ENCODE measurements around the gene SCN4B.

The SCN4B gene

DNA sequence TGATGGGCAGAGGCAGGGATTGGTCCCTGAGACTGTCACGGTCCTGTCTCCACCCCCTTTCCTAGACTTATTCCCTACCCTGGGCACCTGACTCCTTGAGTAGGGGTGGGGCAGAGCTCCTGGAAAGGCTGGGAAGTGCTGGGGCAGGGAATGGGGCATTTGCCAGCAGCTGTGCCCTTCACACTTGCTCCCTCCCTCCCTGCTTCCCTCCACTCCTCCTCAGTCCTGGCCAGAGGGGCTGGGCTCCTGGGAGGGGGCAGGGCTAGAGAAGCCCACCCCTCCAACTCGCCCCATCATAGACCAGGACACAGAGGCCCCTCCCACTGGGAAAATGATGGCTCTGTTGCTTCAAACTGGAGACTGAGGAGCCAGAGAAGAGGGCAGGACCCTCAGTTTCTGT is 12.3 kb upstream of the SCN4B start:
- H3K36me3 ChIP-seq = no peaks in the 10 kb centered on the region
- no peaks in the 10 kb centered on the region for H4K20me1 ChIP-seq
- H3K9me3 ChIP-seq = no peaks in the 10 kb centered on the region
- no peak overlapping the region for H3K27ac ChIP-seq
- no peak overlapping the region for H3K4me3 ChIP-seq
- no peak overlapping the region for H3K9ac ChIP-seq
- H3K4me1 ChIP-seq = peaks cover 7% of the 10 kb centered on the region; the same call in 1 of the 2 replicates
- no peaks in the 10 kb centered on the region for H3K27me3 ChIP-seq
- H3K4me2 ChIP-seq = no peak overlapping the region
- no peak for TF ChIP-seq Cebpa-rat (IDR thresholded peaks at IDR 0.05)

DNA sequence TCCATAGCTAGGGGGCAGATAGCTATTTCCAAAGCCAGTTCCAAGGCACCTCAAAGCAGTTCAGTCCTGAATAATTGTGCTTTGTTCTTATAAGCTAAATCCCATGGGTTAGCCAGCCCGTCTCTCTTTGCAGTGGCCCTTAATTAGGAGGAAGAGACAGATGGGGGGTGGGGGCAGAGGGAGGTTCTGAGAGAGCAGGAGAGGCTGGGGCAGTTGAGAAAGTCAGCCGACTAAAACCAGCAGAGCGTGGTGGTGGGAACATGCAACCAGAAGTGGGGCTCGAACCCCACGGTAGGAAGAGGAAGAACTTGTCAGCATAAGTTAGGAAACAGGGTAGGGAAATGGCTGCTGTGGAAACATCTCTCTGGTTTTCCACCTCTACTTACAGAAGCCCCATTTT is 10.9 kb upstream of the SCN4B start:
- no peak overlapping the region for H3K4me2 ChIP-seq
- no peaks in the 10 kb centered on the region for H4K20me1 ChIP-seq
- no peak overlapping the region for H3K4me3 ChIP-seq
- H3K27me3 ChIP-seq = peaks cover 13% of the 10 kb centered on the region
- no peak overlapping the region for H3K27ac ChIP-seq
- H3K9ac ChIP-seq = no peak overlapping the region
- H3K36me3 ChIP-seq = no peaks in the 10 kb centered on the region
- no peaks in the 10 kb centered on the region for H3K9me3 ChIP-seq
- no peak for TF ChIP-seq Cebpa-rat (IDR thresholded peaks at IDR 0.05)
- peaks cover 7% of the 10 kb centered on the region; the same call in 1 of the 2 replicates for H3K4me1 ChIP-seq

DNA sequence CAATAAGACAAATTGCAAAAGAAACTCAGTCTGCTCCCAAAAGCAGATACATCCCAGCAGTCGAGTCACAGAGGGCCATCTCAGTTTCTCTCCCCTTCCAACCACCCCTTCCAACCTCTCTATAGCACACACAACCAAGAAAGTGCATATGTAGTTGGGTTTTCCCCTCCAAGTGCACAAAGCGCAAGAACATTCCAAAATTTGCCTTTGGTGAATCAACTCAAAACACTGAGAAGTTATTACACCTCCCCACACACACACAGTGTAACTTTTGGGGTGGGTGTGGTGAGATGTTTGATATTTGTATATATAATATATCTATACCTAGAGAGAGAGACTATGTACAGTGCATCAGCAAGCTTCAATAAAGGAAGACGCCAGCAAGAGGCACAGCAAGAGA is 10.2 kb upstream of the SCN4B start:
- peaks cover 7% of the 10 kb centered on the region; the same call in 1 of the 2 replicates for H3K4me1 ChIP-seq
- H3K4me3 ChIP-seq = no peak overlapping the region
- H3K27me3 ChIP-seq = peaks cover 20% of the 10 kb centered on the region
- H3K9me3 ChIP-seq = no peaks in the 10 kb centered on the region
- H3K9ac ChIP-seq = no peak overlapping the region
- no peaks in the 10 kb centered on the region for H3K36me3 ChIP-seq
- no peak overlapping the region for H3K27ac ChIP-seq
- H4K20me1 ChIP-seq = no peaks in the 10 kb centered on the region; the same call in 1 of the 2 replicates
- TF ChIP-seq Cebpa-rat (IDR thresholded peaks at IDR 0.05) = no peak
- no peak overlapping the region for H3K4me2 ChIP-seq

DNA sequence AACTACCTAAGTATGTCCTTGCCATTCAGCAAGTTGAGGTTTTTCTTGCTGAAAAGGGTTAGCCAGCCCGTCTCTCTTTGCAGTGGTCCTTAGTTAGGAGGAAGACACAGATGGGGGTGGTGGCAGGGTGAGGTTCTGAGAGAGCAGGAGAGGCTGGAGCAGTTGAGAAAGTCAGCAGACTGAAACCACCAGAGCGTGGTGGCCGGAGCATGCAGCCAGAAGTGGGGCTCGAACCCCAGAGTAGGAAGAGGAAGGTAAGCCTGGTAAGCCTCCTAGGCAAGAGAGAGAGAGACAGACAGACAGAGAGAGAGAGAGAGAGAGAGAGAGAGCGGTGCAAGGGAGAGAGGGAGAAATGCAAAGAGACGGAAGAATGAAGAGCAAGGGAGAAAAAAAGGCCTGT is 9.2 kb upstream of the SCN4B start:
- no peak overlapping the region for H3K4me3 ChIP-seq
- H3K27me3 ChIP-seq = peaks cover 30% of the 10 kb centered on the region
- H3K9ac ChIP-seq = no peak overlapping the region
- TF ChIP-seq Cebpa-rat (IDR thresholded peaks at IDR 0.05) = no peak
- no peaks in the 10 kb centered on the region for H3K36me3 ChIP-seq
- H3K9me3 ChIP-seq = no peaks in the 10 kb centered on the region
- no peak overlapping the region for H3K4me2 ChIP-seq
- H3K4me1 ChIP-seq = peaks cover 7% of the 10 kb centered on the region; the same call in 1 of the 2 replicates
- H4K20me1 ChIP-seq = peaks cover 3% of the 10 kb centered on the region; the same call in 1 of the 2 replicates
- no peak overlapping the region for H3K27ac ChIP-seq

DNA sequence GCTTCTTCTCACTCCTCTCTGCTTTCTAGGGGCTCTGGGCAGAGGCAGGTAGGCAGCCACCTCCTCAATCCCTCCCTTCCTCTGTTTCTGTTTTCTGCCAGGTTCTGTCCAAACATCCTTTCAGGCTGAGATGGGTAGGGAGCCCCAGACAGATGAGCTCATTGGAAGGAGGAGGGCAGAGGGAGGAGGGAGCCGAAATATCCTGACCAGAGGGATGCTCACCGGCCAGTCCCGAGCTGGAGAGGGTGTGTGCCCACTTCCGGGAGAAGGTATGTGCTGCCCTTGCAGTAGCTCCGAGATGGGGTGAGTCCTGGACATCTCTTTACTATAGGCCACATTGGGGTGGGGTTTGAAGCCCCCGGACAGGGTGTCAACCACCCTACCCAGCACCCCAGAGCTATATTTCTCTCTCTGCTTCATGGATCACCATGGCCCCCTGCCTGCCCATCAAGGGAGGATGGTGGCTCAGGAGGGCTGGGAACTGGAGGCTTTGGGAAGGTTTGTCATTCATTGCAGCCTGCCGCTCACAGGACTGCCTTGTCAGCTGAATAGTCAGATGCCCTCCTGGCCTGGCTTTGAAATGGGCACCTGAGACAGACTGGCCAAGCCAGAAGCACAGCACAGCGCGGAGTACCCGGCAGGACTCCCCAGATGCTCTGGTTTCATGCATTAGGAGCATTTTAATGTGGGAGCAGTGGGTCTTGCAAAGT is 4.7 kb upstream of the SCN4B start:
- TF ChIP-seq Cebpa-rat (IDR thresholded peaks at IDR 0.05) = no peak
- no peak overlapping the region for H3K27ac ChIP-seq
- H3K4me2 ChIP-seq = no peak overlapping the region
- H3K27me3 ChIP-seq = peaks cover 75% of the 10 kb centered on the region
- no peak overlapping the region for H3K4me3 ChIP-seq
- no peak overlapping the region for H3K9ac ChIP-seq
- H4K20me1 ChIP-seq = peaks cover 16% of the 10 kb centered on the region; the same call in 1 of the 2 replicates
- H3K36me3 ChIP-seq = no peaks in the 10 kb centered on the region
- H3K9me3 ChIP-seq = no peaks in the 10 kb centered on the region
- H3K4me1 ChIP-seq = peaks cover 9% of the 10 kb centered on the region

DNA sequence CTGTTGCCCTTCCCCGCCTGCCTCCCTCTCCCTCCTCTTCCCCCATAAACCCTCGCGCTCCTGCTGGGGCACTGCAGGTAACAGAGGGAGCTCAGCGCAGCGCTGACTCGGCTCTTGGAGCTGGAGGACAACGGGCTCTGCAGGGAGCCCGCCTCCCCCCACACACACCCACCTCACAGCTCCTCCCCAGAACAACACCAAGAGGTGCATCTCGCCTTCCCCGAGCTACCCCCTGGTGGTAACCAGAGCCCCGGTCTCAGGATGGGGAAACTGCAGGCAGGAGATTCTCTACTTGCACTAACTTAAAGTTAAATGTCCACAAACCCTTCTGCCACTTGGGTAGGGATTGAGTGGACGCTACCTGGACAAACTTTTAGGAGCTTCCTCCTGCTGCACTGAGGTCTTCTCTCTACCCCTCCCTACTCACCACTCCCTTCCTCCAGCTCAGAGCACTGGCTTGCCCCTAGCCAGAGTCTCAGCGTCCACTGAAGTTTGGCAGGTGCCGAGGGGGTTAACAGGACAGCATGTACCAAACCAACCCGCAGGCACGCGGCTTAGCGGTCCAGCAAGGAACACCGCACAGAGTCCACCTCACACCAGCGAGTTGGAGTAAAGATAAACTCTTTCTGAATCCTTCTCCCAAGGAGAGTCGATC is 4.0 kb upstream of the SCN4B start:
- H3K4me1 ChIP-seq = peaks cover 13% of the 10 kb centered on the region
- H3K27ac ChIP-seq = no peak overlapping the region
- no peak for TF ChIP-seq Cebpa-rat (IDR thresholded peaks at IDR 0.05)
- H3K4me2 ChIP-seq = no peak overlapping the region
- H3K9ac ChIP-seq = no peak overlapping the region
- H3K9me3 ChIP-seq = no peaks in the 10 kb centered on the region
- H3K27me3 ChIP-seq = peaks cover 82% of the 10 kb centered on the region
- no peak overlapping the region for H3K4me3 ChIP-seq
- H4K20me1 ChIP-seq = peaks cover 22% of the 10 kb centered on the region; the same call in 1 of the 2 replicates
- H3K36me3 ChIP-seq = no peaks in the 10 kb centered on the region

DNA sequence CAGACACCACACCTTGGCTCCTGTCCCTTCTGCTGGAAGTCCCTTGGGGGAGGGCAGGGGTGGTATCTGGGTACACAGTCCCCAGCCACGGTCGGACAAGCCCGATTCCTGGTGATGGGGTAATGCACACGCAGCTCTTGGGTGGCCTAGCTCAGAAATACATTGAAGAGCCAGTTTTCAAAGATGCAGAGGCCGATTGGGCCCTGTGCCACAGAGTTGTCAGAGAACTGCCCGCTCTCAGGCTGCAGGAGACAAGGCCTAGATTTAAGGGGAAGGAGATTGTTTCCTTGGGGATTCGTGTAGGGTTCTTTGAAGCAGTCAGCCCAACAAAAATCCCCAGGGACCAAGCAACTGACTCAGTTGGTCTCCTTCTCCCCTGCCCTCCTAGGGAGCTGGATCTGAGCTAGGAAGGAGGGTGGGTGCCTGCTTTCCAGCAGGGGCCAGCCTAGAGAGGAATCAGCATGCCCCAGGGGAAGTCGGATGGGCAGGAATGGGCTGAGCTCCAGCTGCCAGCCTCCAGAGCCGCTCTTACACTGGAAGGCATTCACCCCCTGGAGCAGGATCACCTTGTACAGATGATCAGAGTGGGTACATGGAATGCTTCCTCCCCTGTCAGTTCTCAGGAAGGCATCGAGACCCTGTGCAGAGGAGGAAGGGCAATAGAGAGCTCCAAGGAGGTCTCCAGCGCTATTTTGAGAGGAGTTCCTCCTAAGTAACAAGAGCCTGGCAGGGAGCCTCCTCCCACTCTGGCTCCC is 3.3 kb upstream of the SCN4B start:
- Histone ChIP-seq H3K27me3 (peaks cover 89% of the 10 kb centered on the region), H3K9me3 (no peaks in the 10 kb centered on the region), H4K20me1 (peaks cover 22% of the 10 kb centered on the region; the same call in 1 of the 2 replicates), H3K9ac (no peak overlapping the region), H3K4me3 (no peak overlapping the region), H3K4me2 (no peak overlapping the region), H3K4me1 (peaks cover 13% of the 10 kb centered on the region), H3K27ac (no peak overlapping the region), H3K36me3 (no peaks in the 10 kb centered on the region)
- no peak for TF ChIP-seq Cebpa-rat (IDR thresholded peaks at IDR 0.05)

DNA sequence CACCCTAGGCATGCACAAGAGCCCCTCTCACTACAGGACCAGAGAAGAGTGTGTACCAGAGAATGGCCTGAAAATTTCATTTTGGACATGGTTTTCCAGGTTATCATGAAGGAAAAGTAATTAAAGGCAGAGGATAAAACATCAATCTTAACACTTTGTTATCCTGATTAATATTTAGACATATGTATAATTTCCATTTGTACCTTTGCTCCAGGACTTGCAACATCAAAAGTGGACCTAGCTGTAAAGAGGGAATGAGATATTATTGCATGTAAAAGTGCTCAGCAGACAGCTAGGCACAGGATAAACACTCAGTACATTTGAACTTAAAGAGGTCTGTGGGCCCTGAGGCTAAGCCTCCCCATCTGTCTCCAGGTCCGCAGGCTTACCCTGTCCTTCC is 2.0 kb upstream of the SCN4B start:
- Histone ChIP-seq H3K9me3 (no peaks in the 10 kb centered on the region), H4K20me1 (peaks cover 29% of the 10 kb centered on the region; the same call in 1 of the 2 replicates), H3K4me2 (no peak overlapping the region), H3K36me3 (no peaks in the 10 kb centered on the region), H3K27ac (no peak overlapping the region), H3K9ac (no peak overlapping the region), H3K4me3 (no peak overlapping the region), H3K27me3 (peaks cover 100% of the 10 kb centered on the region), H3K4me1 (peaks cover 13% of the 10 kb centered on the region)
- TF ChIP-seq Cebpa-rat (IDR thresholded peaks at IDR 0.05) = no peak

DNA sequence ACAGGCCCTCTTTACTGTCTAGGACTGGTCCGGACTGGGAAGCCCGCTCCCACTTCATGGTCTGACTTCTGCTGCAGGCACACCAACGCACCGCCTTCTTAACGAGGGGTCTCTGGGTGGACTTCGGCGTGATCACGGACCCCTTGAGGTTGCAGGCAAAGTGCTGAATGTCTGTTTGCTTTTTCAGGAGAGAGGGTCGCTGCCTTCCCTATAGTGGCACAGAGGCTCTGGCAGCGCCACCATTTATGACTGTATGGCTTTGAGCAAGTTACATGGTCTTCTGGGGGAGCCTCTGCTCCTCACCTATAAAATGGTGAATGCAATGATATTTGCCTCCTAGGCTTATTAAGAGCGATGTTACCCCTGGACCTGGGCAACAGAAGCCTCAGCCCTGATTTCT is 1.4 kb upstream of the SCN4B start:
- no peak for TF ChIP-seq Cebpa-rat (IDR thresholded peaks at IDR 0.05)
- H3K4me1 ChIP-seq = peaks cover 13% of the 10 kb centered on the region
- H4K20me1 ChIP-seq = peaks cover 29% of the 10 kb centered on the region; the same call in 1 of the 2 replicates
- H3K9me3 ChIP-seq = no peaks in the 10 kb centered on the region
- H3K9ac ChIP-seq = no peak overlapping the region
- H3K36me3 ChIP-seq = no peaks in the 10 kb centered on the region
- H3K27me3 ChIP-seq = peaks cover 100% of the 10 kb centered on the region
- H3K4me3 ChIP-seq = no peak overlapping the region
- no peak overlapping the region for H3K27ac ChIP-seq
- H3K4me2 ChIP-seq = no peak overlapping the region
